DND-41 (cell line): ENCODE data around the gene SH3RF3.

ENCODE experiments used
- EZH2 ChIP-seq: IDR thresholded peaks from 3 replicates; pipeline ENCODE4 v1.6.1; 2012; ENCODE audit warnings: borderline replicate concordance, low read depth, mild to moderate bottlenecking, moderate library complexity, low read length, inconsistent platforms; ENCODE audit not compliant: severe bottlenecking
- TF ChIP-seq, protein P1 (sequence below): IDR thresholded peaks from 2 replicates; pipeline ENCODE4 v1.5.1; 2012; ENCODE audit warnings: borderline replicate concordance, low read length, moderate library complexity, mild to moderate bottlenecking; ENCODE audit not compliant: poor library complexity, severe bottlenecking; ENCODE audit errors: extremely low read depth

DNA sequence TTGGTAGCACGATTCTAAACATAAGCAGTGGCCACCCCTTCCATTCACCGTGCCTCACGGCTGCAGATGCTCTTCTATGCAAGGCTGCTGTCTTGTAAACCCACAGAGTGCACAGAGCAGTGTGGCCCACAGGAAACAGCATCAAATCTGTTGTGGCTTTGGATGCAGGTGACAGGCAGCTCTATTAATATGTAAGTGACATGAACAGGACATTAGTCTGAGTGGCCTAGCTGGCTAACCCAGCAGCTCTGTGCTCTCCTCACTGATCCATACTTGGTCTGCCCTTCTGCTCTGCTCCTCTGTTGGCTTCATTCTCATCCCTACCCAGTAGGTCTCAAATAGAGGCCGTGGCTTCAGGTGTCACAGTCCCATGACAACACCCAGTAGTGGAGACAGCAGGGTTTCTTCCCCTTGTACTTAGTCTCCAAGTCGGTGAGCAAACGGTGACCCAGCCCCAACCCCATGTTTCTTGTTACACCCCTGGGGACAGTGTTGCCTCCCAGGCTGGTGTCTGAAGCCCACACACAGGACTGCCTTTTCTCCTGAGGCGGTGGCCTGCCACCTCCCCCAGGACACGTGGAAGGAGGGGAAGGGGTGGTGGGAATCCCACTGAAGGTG lies 5.8 kb downstream of the SH3RF3 start:
- TF ChIP-seq, protein P1, sequence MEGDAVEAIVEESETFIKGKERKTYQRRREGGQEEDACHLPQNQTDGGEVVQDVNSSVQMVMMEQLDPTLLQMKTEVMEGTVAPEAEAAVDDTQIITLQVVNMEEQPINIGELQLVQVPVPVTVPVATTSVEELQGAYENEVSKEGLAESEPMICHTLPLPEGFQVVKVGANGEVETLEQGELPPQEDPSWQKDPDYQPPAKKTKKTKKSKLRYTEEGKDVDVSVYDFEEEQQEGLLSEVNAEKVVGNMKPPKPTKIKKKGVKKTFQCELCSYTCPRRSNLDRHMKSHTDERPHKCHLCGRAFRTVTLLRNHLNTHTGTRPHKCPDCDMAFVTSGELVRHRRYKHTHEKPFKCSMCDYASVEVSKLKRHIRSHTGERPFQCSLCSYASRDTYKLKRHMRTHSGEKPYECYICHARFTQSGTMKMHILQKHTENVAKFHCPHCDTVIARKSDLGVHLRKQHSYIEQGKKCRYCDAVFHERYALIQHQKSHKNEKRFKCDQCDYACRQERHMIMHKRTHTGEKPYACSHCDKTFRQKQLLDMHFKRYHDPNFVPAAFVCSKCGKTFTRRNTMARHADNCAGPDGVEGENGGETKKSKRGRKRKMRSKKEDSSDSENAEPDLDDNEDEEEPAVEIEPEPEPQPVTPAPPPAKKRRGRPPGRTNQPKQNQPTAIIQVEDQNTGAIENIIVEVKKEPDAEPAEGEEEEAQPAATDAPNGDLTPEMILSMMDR = no peak
- no peak for TF ChIP-seq EZH2
